Fibroblast of the aortic adventitia (primary cell): ENCODE results near the gene HNF1B. TPM values are rescaled to one million over a fixed set of nuclear protein-coding genes. Genes with fewer than 3 reads are reported as not detected.

Experiments
- DNase-seq: peaks from one replicate; pipeline ENCODE4 v3.0.0-alpha.2; 2010; ENCODE audit warnings: low read depth
- H3K4me3 ChIP-seq: 2 replicates; pipeline ENCODE4 v1.5.1; 2011; ENCODE audit warnings: low read depth, mild to moderate bottlenecking, control low read depth, low read length, moderate library complexity
- total RNA-seq: library from RNA; depleted of rRNA; stranded (reverse); fragments of >200 nt; gene quantifications from 2 replicates; pipeline ENCODE4 v1.2.3, GENCODE V29; 2012; ENCODE audit warnings: low replicate concordance
- TF ChIP-seq, protein P1 (sequence below): IDR thresholded peaks from 2 replicates; pipeline ENCODE4 v1.5.1; 2011; ENCODE audit warnings: mild to moderate bottlenecking, low read length, control low read depth, inconsistent platforms; ENCODE audit not compliant: insufficient read depth

The HNF1B gene
- total RNA-seq, 1 donor, result not detected

DNA sequence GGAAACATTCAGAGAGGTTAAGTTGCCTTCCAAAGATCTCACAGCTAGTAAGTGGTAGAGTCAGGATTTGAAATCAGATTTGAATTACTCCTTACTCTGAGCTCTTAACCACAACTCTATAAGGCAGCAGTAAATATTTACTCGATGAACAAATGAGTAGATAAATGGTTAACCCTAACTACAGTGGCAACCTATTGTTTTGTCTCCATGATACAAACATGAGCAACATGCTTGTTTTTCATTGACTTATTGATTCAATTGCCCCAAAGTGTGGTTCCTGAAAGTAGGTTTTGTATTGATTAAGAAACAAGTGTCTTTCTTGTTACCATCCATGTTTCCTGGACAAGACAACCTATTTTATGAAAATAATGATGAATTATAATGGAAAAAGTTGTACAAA lies 66.8 kb downstream of the HNF1B start:
- DNase-seq, result no peak
- no peak overlapping the region for H3K4me3 ChIP-seq
- TF ChIP-seq, protein P1, sequence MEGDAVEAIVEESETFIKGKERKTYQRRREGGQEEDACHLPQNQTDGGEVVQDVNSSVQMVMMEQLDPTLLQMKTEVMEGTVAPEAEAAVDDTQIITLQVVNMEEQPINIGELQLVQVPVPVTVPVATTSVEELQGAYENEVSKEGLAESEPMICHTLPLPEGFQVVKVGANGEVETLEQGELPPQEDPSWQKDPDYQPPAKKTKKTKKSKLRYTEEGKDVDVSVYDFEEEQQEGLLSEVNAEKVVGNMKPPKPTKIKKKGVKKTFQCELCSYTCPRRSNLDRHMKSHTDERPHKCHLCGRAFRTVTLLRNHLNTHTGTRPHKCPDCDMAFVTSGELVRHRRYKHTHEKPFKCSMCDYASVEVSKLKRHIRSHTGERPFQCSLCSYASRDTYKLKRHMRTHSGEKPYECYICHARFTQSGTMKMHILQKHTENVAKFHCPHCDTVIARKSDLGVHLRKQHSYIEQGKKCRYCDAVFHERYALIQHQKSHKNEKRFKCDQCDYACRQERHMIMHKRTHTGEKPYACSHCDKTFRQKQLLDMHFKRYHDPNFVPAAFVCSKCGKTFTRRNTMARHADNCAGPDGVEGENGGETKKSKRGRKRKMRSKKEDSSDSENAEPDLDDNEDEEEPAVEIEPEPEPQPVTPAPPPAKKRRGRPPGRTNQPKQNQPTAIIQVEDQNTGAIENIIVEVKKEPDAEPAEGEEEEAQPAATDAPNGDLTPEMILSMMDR, result no peak

DNA sequence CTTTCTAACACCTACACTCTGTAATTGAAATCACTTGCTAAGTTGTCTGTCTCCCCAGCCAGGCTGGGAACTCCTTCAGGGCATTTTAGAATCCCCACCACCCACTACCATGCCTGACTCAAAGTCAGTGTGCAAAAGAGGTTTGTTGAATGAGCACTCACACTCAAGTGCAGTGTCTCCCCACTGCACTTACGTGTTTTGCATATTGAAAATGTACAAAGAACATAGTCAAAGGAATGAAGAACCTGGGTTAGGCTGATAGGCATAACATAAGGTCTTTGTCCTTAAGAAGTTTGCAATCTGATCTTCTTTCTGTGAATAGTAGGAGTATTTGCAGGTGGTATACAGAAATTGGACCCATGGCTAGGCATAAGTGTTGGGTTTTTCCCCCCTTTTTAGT lies 67.8 kb downstream of the HNF1B start:
- no peak overlapping the region for H3K4me3 ChIP-seq
- DNase-seq, result no peak
- TF ChIP-seq, protein P1, result no peak

DNA sequence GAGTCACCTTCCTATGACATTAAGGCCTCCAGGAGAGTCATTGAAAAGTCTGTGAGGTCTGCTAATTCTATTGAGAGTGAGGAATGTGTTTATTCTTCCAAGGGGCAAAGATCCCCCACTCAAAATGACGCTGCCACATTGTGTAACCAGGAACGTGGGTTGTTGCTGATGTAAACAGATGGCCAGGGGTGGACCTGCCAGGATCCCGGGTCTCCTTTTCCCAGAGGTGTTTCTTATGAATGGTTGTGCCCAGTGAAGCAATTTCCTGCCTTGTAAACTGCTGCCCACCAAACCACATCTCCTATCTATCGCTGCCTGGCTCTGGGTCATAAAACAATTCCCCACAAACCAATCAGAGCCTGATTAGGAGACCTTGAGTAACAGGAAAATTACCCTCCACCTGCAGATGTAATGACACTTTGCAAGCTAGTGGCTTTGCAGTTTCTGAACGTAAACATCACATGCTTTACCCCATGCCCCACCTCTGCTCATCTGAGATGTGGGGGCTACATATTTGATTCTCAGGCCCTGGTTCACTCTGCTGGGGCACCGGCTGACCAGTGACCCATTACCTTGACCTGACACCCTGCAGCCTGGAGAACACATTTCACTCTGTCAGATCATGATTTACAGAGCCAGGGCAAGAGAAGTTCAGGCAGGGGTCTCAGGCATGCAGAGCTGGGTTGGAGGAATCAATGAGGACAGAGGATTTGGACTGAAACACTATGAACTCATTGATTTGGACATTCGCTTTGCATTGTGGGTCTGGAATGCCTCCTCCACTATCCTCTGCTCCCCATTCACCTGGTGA lies 68.5 kb downstream of the HNF1B start:
- TF ChIP-seq, protein P1, result no peak
- no peak for DNase-seq
- H3K4me3 ChIP-seq, result no peak overlapping the region

DNA sequence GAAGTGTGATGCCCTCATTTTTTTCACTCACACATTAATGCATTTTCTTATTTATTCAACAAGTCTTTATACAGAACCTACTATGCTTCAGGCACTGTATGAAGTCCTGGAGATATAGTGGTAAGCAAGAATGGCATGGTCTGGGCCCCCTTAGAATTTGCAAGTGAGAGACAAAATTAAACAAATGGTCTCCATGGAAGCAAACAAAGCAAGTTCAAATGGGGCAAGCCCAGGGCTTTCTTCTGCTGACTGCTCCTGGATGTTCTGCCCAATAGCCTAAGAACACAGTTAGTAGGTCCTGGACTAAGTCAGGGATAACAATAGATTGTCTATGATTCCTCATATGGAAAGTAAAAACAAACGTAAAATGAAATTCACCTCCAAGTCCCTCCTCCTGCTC lies 70.3 kb downstream of the HNF1B start:
- TF ChIP-seq, protein P1, result no peak
- DNase-seq, result no peak
- no peak overlapping the region for H3K4me3 ChIP-seq

DNA sequence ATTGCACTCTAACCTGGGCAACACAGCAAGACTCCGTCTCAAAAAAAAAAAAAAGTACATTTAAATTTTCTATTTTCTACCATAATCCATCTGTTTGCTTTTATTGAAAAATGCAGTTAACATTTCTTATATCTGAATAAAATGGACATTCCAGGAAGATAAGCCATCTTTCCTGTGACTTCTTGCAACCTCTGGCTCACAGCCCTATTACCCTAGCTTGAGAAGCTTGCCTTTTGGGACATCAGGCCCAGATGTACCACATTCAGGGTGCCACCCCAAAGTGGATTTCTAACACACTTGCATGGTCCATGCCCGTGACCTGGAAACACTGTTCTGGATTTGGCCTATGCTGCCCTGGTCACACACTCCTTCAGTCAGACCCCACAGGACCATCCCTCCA lies 71.5 kb downstream of the HNF1B start:
- H3K4me3 ChIP-seq, result no peak overlapping the region
- DNase-seq, result no peak
- TF ChIP-seq, protein P1, result no peak

DNA sequence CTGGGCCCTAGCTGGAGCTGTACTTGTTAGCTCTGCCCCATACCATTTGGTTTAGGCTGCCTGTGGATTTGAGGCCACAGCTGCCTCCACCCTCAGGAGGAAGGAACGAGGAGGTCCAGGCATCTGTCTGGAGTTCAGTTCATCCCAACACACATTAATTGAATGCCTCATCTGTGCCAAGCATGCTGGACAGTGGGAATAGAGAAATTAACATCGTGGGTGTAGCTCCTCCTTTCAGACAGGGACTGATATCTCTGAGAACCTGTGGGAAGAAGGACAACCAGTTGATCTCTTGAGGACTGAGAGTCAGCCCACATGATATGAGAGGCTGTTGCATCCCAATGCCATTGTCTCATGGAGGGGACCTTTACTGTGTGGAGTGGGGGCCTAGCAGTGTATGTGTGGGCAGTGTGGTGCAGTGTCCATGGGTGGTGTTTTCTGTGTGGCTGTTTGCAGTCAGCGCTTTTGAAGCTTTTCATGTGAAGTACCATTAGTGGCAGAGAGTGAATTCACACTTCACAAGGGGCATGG lies 72.2 kb downstream of the HNF1B start:
- TF ChIP-seq, protein P1, result no peak
- H3K4me3 ChIP-seq, result no peak overlapping the region
- DNase-seq, result no peak
